ENCODE measurements around the gene OR10A6. TPM values are rescaled to one million over a fixed set of nuclear protein-coding genes. Genes with fewer than 3 reads are reported as not detected.

OR10A6 gene
- total and polyA plus RNA-seq, 8 donors: 0.03 to 0.08 (median 0.07) TPM; not detected in 2

- Histone ChIP-seq H3K36me3 (no peaks in the 10 kb centered on the region), H3K4me1 (no peaks in the 10 kb centered on the region), H3K4me3 (no peak overlapping the region), H3K27ac (no peak overlapping the region), H3K27me3 (no peaks in the 10 kb centered on the region), H3K9me3 (no peaks in the 10 kb centered on the region)
- ATAC-seq: no peak
- no peak for DNase-seq
- no peak for TF ChIP-seq CTCF (IDR thresholded peaks at IDR 0.05)
- intact Hi-C loops (cut with DNase I): no loop called here
Observed at GRCh38 chr11:7901319-7901854, 29.7 kb downstream of the OR10A6 start.

GRCh38 chr11:7900686-7901085, 30.4 kb downstream of the OR10A6 start:
- Histone ChIP-seq H3K4me3 (no peak overlapping the region), H3K9me3 (no peaks in the 10 kb centered on the region), H3K27me3 (no peaks in the 10 kb centered on the region), H3K36me3 (no peaks in the 10 kb centered on the region), H3K27ac (no peak overlapping the region), H3K4me1 (no peaks in the 10 kb centered on the region)
- intact Hi-C loops (cut with DNase I): no loop called here
- no peak for DNase-seq
- no peak for TF ChIP-seq CTCF (IDR thresholded peaks at IDR 0.05)
- no peak for ATAC-seq

- H3K27me3 ChIP-seq: no peaks in the 10 kb centered on the region
- ATAC-seq (no peak), DNase-seq (no peak)
- H3K27ac ChIP-seq: no peak overlapping the region
- H3K4me3 ChIP-seq: no peak overlapping the region
- no peaks in the 10 kb centered on the region for H3K4me1 ChIP-seq
- intact Hi-C loops (cut with DNase I): no loop called here
- no peaks in the 10 kb centered on the region for H3K36me3 ChIP-seq
- no peaks in the 10 kb centered on the region for H3K9me3 ChIP-seq
- no peak for TF ChIP-seq CTCF (IDR thresholded peaks at IDR 0.05)
Observed at GRCh38 chr11:7899418-7899817, 31.6 kb downstream of the OR10A6 start.

- DNase-seq (no peak), ATAC-seq (no peak)
- Histone ChIP-seq H3K4me1 (no peaks in the 10 kb centered on the region), H3K9me3 (no peaks in the 10 kb centered on the region), H3K4me3 (no peak overlapping the region), H3K36me3 (no peaks in the 10 kb centered on the region), H3K27ac (no peak overlapping the region), H3K27me3 (no peaks in the 10 kb centered on the region)
- intact Hi-C loops (cut with DNase I): no loop called here
- no peak for TF ChIP-seq CTCF (IDR thresholded peaks at IDR 0.05)
Observed at GRCh38 chr11:7898666-7899283, 32.3 kb downstream of the OR10A6 start.

- H3K4me1 ChIP-seq: no peaks in the 10 kb centered on the region
- H3K27me3 ChIP-seq: no peaks in the 10 kb centered on the region
- intact Hi-C loops (cut with DNase I): no loop called here
- DNase-seq: no peak
- no peak overlapping the region for H3K27ac ChIP-seq
- no peak overlapping the region for H3K4me3 ChIP-seq
- no peak for ATAC-seq
- no peaks in the 10 kb centered on the region for H3K36me3 ChIP-seq
- no peak for TF ChIP-seq CTCF (IDR thresholded peaks at IDR 0.05)
- H3K9me3 ChIP-seq: no peaks in the 10 kb centered on the region
Observed at GRCh38 chr11:7896009-7896785, 34.9 kb downstream of the OR10A6 start.
